ENCODE results near the gene OR10AG1. TPM values are rescaled to one million over a fixed set of nuclear protein-coding genes. Genes with fewer than 3 reads are reported as not detected.

The OR10AG1 gene
- not detected in 2 replicates for total RNA-seq

GRCh38 chr11:55969845-55970244 lies at the start of gene OR10AG1:
TSS of gene OR10AG1 (minus strand) at chr11:55969945. CDS start at chr11:55969907, 38 bp downstream.

GRCh38 chr11:55994525-55994924 lies 24.8 kb upstream of the OR10AG1 start, which contains the start of gene OR5F1:
TSS of gene OR5F1 (minus strand) at chr11:55994625. CDS start at chr11:55994625, 0 bp downstream.

GRCh38 chr11:55936300-55936699 lies 33.4 kb downstream of the OR10AG1 start, which contains the start of gene OR5I1:
TSS of gene OR5I1 (minus strand) at chr11:55936400. CDS start at chr11:55936400, 0 bp downstream.

Other genes starting within 250 kb of the OR10AG1 start
- not detected in 2 replicates for gene OR5D13, start 196.5 kb downstream of the OR10AG1 start, total RNA-seq
- gene OR5D14, start 174.4 kb downstream of the OR10AG1 start, total RNA-seq = not detected in 2 replicates
- gene OR5L1, start 158.6 kb downstream of the OR10AG1 start, total RNA-seq = not detected in 2 replicates
- not detected in 2 replicates for gene OR5D18, start 150.3 kb downstream of the OR10AG1 start, total RNA-seq
- not detected in 2 replicates for gene OR5L2, start 142.7 kb downstream of the OR10AG1 start, total RNA-seq
- not detected in 2 replicates for gene OR5D16, start 131.2 kb downstream of the OR10AG1 start, total RNA-seq
- not detected in 2 replicates for gene TRIM51, start 86.6 kb downstream of the OR10AG1 start, total RNA-seq
- not detected in 2 replicates for gene OR5W2, start 55.4 kb downstream of the OR10AG1 start, total RNA-seq
- not detected in 2 replicates for gene OR5I1, start 33.5 kb downstream of the OR10AG1 start, total RNA-seq
- gene OR5F1, start 24.7 kb upstream of the OR10AG1 start, total RNA-seq = not detected in 2 replicates
- gene OR5AS1, start 57.7 kb upstream of the OR10AG1 start, total RNA-seq = not detected in 2 replicates
- gene OR8I2, start 123.4 kb upstream of the OR10AG1 start, total RNA-seq = not detected in 2 replicates
- gene OR8H2, start 133.7 kb upstream of the OR10AG1 start, total RNA-seq = not detected in 2 replicates
- gene OR8H3, start 152.4 kb upstream of the OR10AG1 start, total RNA-seq = not detected in 2 replicates
- gene OR8J3, start 170.3 kb upstream of the OR10AG1 start, total RNA-seq = not detected in 2 replicates
- gene OR8K5, start 190.4 kb upstream of the OR10AG1 start, total RNA-seq = not detected in 2 replicates
- gene OR5J2, start 206.7 kb upstream of the OR10AG1 start, total RNA-seq = not detected in 2 replicates

All from bronchus fibroblast of lung (primary cell).